MV-4-11 (cell line): Measurements from ENCODE around the gene TXNDC16.

Experiments
- DNase-seq: peaks from one replicate; lab custom pipeline; 2025; lab: John Stamatoyannopoulos, UW

TXNDC16 gene

GRCh38 chr14:52391881-52392615, 160.3 kb downstream of the TXNDC16 start:
- no peak for DNase-seq
